GM21737 (cell line): ENCODE measurements around the gene TPPP3.
"Not testable (repeated sequence)": the region's sequence is repeated elsewhere in the genome, so short reads cannot be mapped to it uniquely, and the experiment has no call there.

Experiments
- ATAC-seq: cut with Tn5 transposase; IDR thresholded peaks from one replicate; pipeline ENCODE4 v1.9.1; 2021; ENCODE audit warnings: mild to moderate bottlenecking, moderate library complexity; ENCODE audit not compliant: unreplicated experiment

Gene TPPP3

GRCh38 chr16:67391424-67392300 lies 1.6 kb downstream of the TPPP3 start:
- ATAC-seq: no peak

- ATAC-seq: no peak
Measured at GRCh38 chr16:67390816-67391423, 2.4 kb downstream of the TPPP3 start.

GRCh38 chr16:67389911-67390815 lies 3.1 kb downstream of the TPPP3 start:
- ATAC-seq: no peak

- ATAC-seq: no peak
Measured at GRCh38 chr16:67388591-67388990, 4.7 kb downstream of the TPPP3 start.

- ATAC-seq: no peak
Measured at GRCh38 chr16:67388191-67388590, 5.1 kb downstream of the TPPP3 start.

GRCh38 chr16:67387479-67388079 lies 5.7 kb downstream of the TPPP3 start:
- ATAC-seq: no peak

GRCh38 chr16:67386861-67387455 lies 6.3 kb downstream of the TPPP3 start:
- ATAC-seq: no peak

- no peak for ATAC-seq
Measured at GRCh38 chr16:67384778-67385510, 8.4 kb downstream of the TPPP3 start.

GRCh38 chr16:67383284-67383683 lies 10.0 kb downstream of the TPPP3 start:
- ATAC-seq: no peak

GRCh38 chr16:67378642-67379041 lies 14.7 kb downstream of the TPPP3 start:
- ATAC-seq: no peak

GRCh38 chr16:67376012-67376411 lies 17.3 kb downstream of the TPPP3 start:
- not testable (repeated sequence) for ATAC-seq

- ATAC-seq: no peak
Measured at GRCh38 chr16:67372664-67373063, 20.6 kb downstream of the TPPP3 start.

- no peak for ATAC-seq
Measured at GRCh38 chr16:67370661-67371060, 22.6 kb downstream of the TPPP3 start.

GRCh38 chr16:67364600-67365235 lies 28.6 kb downstream of the TPPP3 start:
- ATAC-seq: no peak

GRCh38 chr16:67361038-67361437 lies 32.3 kb downstream of the TPPP3 start:
- no peak for ATAC-seq

- not testable (repeated sequence) for ATAC-seq
Measured at GRCh38 chr16:67359540-67360269, 33.6 kb downstream of the TPPP3 start.

GRCh38 chr16:67357561-67357960 lies 35.7 kb downstream of the TPPP3 start:
- ATAC-seq: no peak

- ATAC-seq: no peak
Measured at GRCh38 chr16:67356396-67356795, 36.9 kb downstream of the TPPP3 start.

- ATAC-seq: not testable (repeated sequence)
Measured at GRCh38 chr16:67352463-67352862, 40.8 kb downstream of the TPPP3 start.
